KMS-11 (cell line): Measurements from ENCODE around the gene BCL2L13.

ENCODE experiments used
- H2AFZ ChIP-seq: fragments of 200-600 bp; sonication (generic); 2 replicates; pipeline ENCODE4 v1.6.1; 2016; ENCODE audit warnings: antibody characterized with exemption, mixed run types, low read depth
- H3K27ac ChIP-seq: fragments of 200-600 bp; sonication (generic); 2 replicates; pipeline ENCODE4 v1.6.1; 2016; ENCODE audit warnings: mild to moderate bottlenecking, mixed run types
- H3K27me3 ChIP-seq: fragments of 200-600 bp; sonication (generic); 2 replicates; pipeline ENCODE4 v1.6.1; 2017; ENCODE audit warnings: mild to moderate bottlenecking, low read depth, mixed run types, moderate library complexity; ENCODE audit not compliant: insufficient read depth
- H3K36me3 ChIP-seq: fragments of 200-600 bp; sonication (generic); 2 replicates; pipeline ENCODE4 v1.6.1; 2017; ENCODE audit warnings: mild to moderate bottlenecking, mixed run types; ENCODE audit not compliant: insufficient read depth
- H3K4me1 ChIP-seq: fragments of 200-600 bp; sonication (generic); 2 replicates; pipeline ENCODE4 v1.6.1; 2016; ENCODE audit warnings: mild to moderate bottlenecking, low read depth, mixed run types; ENCODE audit not compliant: poor library complexity, severe bottlenecking
- H3K4me2 ChIP-seq: fragments of 200-600 bp; sonication (generic); 2 replicates; pipeline ENCODE4 v1.7.0; 2016; ENCODE audit warnings: mild to moderate bottlenecking, mixed run types
- H3K4me3 ChIP-seq: fragments of 200-600 bp; sonication (generic); IDR thresholded peaks from 2 replicates; pipeline ENCODE4 v1.6.1; 2017; ENCODE audit warnings: low read depth, low read length, mixed read lengths; ENCODE audit not compliant: insufficient read depth
- H3K79me2 ChIP-seq: fragments of 200-600 bp; sonication (generic); 2 replicates; pipeline ENCODE4 v1.6.1; 2016; ENCODE audit warnings: low read depth, mixed run types; ENCODE audit not compliant: insufficient read depth
- H3K9ac ChIP-seq: fragments of 200-600 bp; sonication (generic); 2 replicates; pipeline ENCODE4 v1.6.1; 2016; ENCODE audit warnings: mild to moderate bottlenecking, mixed run types
- H4K20me1 ChIP-seq: fragments of 200-600 bp; sonication (generic); 2 replicates; pipeline ENCODE4 v1.6.1; 2016; ENCODE audit warnings: mild to moderate bottlenecking, mixed run types; ENCODE audit not compliant: insufficient read depth
- TF ChIP-seq, protein P1 (sequence below): fragments of 200-600 bp; sonication (generic); conservative IDR thresholded peaks from 2 replicates; pipeline ENCODE4 v1.6.1; 2017; ENCODE audit warnings: low read depth, mild to moderate bottlenecking, antibody characterized with exemption, low read length, moderate library complexity, mixed read lengths

BCL2L13 gene

GRCh38 chr22:17778412-17778976 lies 139.9 kb downstream of the BCL2L13 start:
- Histone ChIP-seq H3K4me3 (no peak overlapping the region), H3K27ac (peak overlapping the region; percentile 95), H3K4me2 (peak overlapping the region; percentile 94), H3K79me2 (peaks cover 25% of the 10 kb centered on the region), H3K4me1 (peaks cover 70% of the 10 kb centered on the region), H3K36me3 (no peaks in the 10 kb centered on the region), H4K20me1 (peaks cover 2% of the 10 kb centered on the region; the same call in 1 of the 2 replicates), H3K27me3 (no peaks in the 10 kb centered on the region), H3K9ac (peak overlapping the region; percentile 92; the same call in 1 of the 2 replicates), H2AFZ (no peak overlapping the region)
- TF ChIP-seq, protein P1, sequence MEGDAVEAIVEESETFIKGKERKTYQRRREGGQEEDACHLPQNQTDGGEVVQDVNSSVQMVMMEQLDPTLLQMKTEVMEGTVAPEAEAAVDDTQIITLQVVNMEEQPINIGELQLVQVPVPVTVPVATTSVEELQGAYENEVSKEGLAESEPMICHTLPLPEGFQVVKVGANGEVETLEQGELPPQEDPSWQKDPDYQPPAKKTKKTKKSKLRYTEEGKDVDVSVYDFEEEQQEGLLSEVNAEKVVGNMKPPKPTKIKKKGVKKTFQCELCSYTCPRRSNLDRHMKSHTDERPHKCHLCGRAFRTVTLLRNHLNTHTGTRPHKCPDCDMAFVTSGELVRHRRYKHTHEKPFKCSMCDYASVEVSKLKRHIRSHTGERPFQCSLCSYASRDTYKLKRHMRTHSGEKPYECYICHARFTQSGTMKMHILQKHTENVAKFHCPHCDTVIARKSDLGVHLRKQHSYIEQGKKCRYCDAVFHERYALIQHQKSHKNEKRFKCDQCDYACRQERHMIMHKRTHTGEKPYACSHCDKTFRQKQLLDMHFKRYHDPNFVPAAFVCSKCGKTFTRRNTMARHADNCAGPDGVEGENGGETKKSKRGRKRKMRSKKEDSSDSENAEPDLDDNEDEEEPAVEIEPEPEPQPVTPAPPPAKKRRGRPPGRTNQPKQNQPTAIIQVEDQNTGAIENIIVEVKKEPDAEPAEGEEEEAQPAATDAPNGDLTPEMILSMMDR = no peak

DNA sequence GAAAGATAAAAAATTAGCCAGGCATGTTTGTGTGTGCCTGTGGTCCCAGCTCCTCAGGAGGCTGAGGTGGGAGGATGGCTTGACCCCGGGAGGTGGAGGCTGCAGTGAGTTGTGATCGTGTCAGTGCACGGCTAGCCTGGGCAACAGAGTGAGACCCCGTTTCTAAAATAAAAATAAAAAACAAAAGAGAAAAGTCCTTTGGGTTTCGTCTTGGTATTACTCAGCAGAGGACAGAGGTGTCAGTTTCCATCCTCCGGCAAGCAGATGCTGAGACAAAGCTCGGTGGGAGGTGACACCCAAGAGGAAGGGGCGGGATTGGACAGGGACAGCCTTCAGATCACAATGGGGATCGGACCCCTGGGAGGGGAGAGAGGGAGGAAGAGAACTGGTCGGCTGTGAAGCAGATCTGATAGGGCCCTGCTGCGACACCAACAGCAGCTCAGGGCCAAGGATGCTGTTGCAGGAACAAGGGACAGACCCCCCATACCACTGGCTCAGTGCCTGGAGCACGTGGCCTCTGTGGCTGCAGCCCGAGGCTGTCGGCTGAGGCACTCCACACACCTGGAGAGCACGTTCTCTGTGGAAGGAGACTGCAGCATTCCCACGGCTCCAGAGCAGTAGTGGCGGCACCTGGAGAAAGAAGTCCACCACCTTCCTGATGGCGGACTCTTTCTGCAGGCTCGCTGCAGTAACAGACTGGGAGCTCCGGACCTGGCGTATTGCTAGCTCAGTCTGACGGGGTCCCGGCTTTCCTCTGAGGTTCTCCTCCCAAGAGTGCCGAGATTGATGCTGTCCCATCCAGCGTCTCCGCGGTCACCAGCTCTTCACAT lies 140.9 kb downstream of the BCL2L13 start:
- Histone ChIP-seq H3K4me3 (no peak overlapping the region), H3K27ac (peak overlapping the region; percentile 90), H3K4me1 (peaks cover 70% of the 10 kb centered on the region), H3K9ac (no peak overlapping the region; the same call in 1 of the 2 replicates), H2AFZ (no peak overlapping the region), H3K4me2 (peak overlapping the region; percentile 69), H3K36me3 (no peaks in the 10 kb centered on the region), H3K79me2 (peaks cover 23% of the 10 kb centered on the region), H4K20me1 (no peaks in the 10 kb centered on the region), H3K27me3 (no peaks in the 10 kb centered on the region)
- TF ChIP-seq, protein P1 = no peak

DNA sequence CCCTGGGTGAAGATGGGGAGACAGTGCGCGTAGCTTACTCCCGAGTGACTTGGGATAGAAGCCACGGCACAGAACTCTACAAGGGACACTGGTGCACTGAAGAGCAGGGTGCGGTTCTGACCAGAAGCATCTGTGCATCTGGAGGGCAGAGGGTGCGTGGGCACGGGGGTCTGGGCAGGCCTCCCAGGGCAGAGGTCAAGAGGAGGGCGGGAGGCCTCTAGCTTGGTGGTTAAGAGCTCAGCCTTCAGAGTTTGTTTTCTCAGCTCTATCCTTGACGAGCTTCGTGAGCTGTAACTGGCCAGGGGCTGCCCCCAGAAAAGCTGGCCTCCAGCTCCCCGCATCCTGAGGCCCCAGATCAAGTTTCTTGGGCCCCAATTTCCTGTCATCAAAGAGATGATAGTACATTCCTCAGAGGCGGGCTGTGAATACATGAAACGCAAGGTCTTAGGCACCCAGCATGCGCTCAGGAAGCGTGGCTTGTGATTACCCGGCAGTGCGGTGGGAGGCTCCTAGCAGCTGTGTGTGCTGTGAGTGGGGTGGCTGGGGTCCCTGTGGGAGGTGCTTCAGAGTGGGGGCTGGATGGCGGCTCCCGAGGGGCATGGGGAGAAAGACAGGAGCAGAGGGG lies 141.7 kb downstream of the BCL2L13 start:
- TF ChIP-seq, protein P1 = no peak
- H3K4me1 ChIP-seq = peaks cover 65% of the 10 kb centered on the region
- H3K27me3 ChIP-seq = no peaks in the 10 kb centered on the region
- peak overlapping the region; percentile 90 for H3K27ac ChIP-seq
- no peaks in the 10 kb centered on the region for H4K20me1 ChIP-seq
- H3K4me2 ChIP-seq = peak overlapping the region; percentile 69
- no peak overlapping the region for H3K4me3 ChIP-seq
- H3K79me2 ChIP-seq = peaks cover 23% of the 10 kb centered on the region
- no peak overlapping the region; the same call in 1 of the 2 replicates for H3K9ac ChIP-seq
- H2AFZ ChIP-seq = no peak overlapping the region
- no peaks in the 10 kb centered on the region for H3K36me3 ChIP-seq
